Stimulated activated naive CD4-positive, alpha-beta T cell (primary cell): ENCODE data around the gene CHP2.
"Not testable (repeated sequence)": the region's sequence is repeated elsewhere in the genome, so short reads cannot be mapped to it uniquely, and the experiment has no call there.

Experiments
- DNase-seq, 6 experiments: peaks; one replicate each; lab custom pipeline; 2025; lab: John Stamatoyannopoulos, UW

CHP2 gene

DNA sequence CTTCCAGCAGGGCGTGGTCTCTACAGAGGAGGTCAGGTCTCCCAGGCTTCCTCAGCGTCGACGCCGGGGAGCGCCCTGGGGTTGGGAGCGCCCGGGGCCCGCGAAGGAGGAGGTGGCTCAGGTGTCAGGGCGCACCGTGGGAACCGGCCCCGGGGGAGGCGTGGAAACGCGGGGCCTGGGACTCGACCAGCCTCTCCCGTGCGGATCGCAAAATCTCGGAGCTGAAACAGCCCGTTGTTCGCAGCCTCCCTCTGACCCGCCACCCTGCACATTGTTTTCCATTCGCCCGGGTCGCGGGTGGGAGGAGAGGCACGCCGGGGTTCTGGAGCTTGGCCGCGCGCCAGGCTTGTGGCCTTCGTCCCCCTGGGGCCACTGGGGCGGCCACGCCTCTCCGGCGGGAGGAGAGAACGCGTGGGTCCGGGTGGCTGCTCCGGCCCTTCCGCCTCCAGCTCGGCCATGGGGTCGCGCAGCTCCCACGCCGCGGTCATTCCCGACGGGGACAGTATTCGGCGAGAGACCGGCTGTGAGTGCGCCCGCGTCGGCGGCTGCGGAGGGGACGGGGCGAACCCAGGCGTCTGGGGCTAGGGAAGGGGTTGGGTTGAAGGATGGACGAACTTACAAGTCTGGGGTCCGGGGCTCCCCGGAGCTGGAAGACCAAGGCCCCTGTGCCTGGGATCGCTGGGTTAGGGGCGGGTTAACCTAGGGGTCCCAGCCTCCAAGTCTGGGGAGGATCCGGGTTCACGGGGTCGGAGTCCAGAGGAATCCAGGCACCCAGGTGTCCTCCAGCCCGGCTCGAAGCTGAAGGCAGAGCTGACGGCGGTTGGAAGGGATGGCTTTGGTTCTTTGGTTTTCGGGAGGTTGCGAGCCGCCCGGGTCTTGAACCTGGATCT lies at the start of gene CHP2:
Gene CHP2, plus strand, starts transcription at position 433 of the 890 bp plus-strand sequence. Its CDS starts 24 bp downstream, at position 457.
- no peak for DNase-seq

DNA sequence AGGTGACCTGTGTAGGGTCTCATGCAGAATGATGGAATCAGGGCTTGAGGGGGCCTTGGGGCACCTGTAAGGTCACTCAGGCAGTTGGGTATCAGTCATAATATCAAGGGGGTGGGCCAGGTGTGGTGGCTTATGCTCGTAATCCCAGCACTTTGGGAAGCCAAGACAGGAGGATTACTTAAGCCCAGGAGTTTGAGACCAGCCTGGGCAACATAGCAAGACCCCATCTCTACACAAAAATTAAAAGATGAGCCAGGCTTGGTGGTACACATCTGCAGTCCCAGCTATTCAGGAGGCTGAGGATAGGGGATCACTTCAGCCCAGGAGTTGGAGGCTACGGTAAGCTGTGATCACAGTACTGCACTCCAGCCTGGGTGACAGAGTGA lies 49.3 kb upstream of the CHP2 start:
- no peak for DNase-seq

DNA sequence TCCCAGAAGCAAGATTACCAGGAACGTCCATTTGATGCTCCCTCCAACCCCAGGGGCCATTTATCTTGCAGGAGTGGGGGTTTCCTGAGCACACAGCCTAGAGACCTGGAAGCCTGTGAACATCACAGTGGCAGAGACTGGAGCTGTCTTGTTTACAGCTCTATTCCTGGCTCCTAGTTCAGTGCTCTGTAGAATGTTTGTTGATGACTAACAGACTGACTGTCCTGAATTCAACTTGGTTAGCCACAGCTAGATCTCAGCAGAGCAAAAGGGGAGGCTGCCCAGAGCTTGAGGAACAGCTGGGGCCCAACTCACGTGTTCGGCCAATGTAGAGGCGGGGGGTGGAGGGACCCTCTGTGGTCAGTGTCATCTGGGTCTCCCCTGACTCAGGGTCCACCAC lies 48.4 kb upstream of the CHP2 start:
- no peak for DNase-seq

DNA sequence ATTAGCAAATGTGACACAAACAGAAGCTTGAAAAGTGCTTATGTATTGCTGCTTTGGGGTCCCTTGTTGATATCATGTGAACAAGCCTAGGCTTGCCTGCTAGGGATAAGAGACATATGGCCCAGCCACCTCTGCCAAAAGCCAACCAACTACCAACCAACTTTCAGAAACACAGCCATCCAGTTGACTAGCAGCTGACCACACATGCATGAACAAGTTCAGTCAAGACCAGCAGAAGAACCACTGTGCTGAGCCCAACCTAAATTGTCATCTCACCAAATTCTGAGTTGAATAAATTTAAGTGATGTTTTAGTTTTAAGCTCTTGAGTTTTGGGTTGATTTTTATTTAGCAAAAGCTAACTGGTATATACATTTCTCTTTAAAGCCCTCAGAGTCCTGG lies 45.3 kb upstream of the CHP2 start:
- DNase-seq: no peak

DNA sequence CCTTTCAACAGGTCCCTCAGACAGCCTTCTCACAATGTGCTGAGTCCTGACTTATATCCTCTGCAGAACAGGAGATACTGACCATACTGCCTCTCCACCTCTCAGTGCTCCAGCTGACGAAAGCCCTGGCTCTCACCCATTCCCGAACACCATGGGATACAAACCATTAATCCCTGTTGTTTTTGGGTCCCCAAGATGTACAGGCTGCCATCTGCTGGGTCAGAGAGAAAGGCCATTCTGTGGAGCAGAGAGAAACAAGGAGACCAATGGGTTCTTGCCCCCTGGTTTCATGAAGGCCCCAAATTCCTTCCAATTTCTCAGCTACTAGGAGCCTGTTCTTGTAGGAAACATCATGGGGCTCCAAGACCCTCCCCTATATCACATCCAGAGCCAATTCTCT lies 44.8 kb upstream of the CHP2 start:
- DNase-seq: no peak

DNA sequence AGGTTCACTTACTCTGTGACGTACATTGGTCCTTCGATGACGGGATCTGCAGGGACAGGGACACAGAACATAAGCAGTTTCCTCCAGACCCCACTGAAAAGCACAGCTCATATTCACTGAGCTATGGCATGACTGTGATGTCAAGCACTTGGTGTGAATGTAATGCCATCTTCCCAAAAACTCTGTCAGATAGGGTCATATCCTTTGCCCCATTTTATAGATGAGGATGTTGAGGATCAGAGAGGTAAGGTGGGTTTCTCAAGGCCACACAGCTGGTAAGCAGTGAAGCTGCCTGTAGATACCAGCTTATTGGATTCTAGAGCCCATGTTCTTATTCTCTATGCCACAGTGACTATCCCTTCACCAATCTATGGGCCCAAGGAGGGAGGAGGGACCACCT lies 44.3 kb upstream of the CHP2 start:
- DNase-seq: no peak

DNA sequence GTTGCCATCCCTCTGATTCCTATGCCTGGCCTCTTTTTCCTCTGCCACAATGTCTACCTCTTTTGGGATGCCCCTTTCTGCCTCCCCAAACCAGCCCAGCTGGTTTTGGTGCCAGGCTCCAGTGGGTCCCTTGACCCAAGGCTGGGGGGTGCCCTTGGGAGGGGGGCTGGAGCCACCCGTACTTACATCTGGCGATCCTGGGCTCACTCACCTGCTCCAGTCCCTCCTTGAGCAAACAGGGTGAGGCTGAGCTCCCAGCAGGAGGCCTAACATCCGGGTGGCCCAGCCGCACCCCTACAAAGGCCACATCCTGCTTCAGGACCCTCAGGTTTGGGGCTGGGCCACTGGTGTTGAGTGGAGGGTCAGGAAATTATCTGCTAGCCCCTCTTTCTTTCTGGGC lies 43.0 kb upstream of the CHP2 start:
- DNase-seq: no peak

DNA sequence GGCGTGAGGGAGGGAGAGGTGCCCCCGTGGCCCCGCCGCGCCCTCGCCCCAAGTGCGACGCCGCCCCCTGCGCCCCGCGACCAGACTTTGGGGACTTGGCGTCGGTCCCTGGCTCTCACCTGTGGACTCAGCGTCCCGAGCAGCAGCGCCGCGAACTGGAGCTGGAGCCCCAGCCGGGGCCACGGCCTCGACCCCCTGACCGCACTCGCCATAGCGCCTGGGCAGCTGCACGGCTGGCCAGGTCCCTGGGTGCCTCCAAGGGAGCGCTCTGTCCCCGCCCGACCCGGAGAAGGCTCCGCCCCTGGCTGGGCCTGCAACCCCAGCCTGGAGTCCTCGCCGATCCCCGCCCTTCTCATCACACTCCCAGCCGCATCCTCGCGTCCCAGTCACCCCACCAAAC lies 41.9 kb upstream of the CHP2 start, which contains the start of gene ERN2:
Gene ERN2, minus strand, starts transcription at position 247 of the 400 bp plus-strand sequence. Its CDS starts 35 bp downstream, at position 212.
- DNase-seq: no peak

DNA sequence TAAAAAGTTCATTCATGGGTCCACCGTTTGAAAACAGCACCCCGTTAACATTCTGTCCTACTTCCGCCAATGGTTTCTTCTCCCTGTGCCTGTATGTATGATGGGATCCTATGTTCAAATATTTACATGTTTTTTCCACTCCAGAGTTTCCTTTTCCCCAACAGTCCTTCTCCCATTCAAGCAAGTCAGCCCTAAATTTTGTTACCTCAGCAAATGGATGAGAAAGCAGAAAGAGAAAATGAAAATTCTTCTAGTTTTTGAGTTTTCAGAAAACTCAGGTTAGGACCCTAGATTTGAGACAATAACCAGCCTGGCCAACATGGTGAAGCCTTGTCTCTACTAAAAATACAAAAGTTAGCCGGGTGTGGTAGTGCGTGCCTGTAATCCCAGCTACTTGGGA lies 38.3 kb upstream of the CHP2 start:
- no peak for DNase-seq

DNA sequence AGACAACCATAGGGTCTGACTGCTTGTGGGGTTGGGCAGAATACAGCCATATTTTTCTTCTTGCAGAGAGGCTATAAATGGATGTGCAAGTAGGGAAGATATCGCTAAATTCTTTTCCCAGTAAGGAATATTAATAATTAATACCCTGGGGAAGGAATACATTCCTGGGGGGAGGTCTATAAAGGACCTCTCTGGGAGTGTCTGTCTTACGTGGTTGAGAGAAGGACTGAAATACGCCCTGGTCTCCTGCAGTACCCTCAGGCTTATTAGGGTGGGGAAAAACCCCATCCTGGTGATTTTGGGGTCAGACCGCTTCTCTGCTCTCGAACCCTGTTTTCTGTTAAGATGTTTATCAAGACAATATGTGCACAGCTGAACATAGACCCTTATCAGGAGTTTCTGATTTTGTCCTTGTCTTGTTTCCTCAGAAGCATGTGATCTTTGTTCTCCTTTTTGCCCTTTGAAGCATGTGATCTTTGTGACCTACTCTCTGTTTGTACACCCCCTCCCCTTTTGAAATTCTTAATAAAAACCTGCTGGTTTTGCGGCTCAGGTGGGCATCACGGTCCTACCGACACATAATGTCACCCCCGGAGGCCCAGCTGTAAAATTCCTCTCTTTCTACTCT lies 32.1 kb upstream of the CHP2 start:
- DNase-seq: not testable (repeated sequence)

DNA sequence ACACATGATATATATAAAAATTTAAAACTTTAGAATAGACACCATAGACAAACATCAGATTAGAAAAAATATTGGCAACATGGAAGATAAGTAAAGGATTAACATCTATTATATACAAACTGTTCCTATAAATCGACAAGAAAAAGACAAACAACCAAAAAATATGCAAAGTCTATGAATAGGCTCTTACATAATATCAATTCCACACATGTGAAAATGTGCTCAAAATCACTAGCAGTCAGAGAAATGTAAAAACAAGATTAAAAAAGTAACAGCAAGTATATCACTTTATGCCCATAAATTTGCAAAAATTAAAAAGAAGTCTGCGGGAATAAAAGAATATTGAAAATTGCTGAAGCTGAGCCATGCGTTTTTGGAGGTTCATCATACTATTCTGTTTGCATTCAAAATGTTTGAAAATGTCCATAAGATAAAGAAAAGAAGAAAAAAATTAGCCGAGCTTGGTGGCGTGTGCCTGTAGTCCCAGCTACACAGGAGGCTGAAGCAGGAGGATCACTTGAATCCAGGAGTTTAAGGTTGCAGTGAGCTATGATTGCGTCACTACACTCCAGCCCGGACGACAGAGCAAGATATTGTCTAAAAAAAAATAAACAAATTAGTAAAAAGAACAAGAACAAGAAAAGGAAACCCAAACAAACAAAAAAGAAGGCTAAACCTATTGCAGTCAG lies 30.6 kb upstream of the CHP2 start:
- DNase-seq: no peak

DNA sequence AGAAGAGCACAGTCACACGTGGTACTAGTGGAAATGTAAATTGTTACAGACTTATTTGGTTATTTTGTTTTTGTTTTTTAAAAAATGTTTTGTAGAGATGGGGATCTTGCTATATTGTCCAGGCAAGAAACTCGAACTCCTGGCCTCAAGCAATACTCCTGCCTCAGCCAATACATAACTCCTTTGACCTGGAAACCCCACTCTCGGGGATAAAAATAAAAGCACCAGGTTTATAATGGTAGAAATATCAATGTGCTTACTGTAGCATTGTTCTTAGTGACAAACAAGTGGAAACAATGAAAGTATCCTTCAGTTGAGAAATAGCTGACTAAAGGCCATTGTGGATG lies 30.1 kb upstream of the CHP2 start:
- no peak for DNase-seq

DNA sequence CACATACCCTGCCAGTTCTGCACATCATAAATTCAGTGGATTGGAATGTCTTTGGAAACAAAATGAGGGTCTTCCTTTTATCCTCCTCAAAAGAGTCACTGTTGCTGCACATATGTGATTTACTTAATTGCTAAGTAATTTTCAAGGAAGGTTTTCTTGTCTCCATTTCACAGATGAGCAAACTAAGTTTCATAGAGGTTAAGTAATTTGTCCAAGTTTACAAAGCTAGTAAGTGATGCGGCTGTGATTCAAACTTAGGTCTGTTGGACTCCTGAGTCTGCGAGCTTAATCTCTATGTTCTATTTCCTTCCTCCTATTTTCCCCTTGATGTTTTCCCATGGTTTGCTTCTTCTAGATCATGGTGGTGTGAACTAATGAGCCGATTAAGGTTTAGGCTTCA lies 28.1 kb upstream of the CHP2 start:
- DNase-seq: no peak

DNA sequence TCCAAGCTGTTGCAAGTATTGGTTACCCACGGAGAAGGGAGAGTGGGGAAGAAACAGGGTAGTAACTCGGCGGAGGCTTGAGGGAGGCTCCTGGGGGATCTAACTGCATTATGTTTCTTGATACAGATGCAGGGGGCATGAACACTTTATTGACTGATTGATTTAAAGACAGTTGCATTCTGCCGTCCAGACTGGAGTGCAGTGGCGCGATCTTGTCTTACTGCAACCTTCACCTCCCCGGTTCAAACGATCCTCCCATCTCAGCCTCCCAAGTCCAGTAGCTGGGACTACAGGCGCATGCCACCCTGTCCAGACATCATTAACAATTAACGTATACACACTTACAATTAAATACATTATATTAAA lies 26.7 kb upstream of the CHP2 start:
- peak in 1 of 6 experiments; percentile 1 for DNase-seq

DNA sequence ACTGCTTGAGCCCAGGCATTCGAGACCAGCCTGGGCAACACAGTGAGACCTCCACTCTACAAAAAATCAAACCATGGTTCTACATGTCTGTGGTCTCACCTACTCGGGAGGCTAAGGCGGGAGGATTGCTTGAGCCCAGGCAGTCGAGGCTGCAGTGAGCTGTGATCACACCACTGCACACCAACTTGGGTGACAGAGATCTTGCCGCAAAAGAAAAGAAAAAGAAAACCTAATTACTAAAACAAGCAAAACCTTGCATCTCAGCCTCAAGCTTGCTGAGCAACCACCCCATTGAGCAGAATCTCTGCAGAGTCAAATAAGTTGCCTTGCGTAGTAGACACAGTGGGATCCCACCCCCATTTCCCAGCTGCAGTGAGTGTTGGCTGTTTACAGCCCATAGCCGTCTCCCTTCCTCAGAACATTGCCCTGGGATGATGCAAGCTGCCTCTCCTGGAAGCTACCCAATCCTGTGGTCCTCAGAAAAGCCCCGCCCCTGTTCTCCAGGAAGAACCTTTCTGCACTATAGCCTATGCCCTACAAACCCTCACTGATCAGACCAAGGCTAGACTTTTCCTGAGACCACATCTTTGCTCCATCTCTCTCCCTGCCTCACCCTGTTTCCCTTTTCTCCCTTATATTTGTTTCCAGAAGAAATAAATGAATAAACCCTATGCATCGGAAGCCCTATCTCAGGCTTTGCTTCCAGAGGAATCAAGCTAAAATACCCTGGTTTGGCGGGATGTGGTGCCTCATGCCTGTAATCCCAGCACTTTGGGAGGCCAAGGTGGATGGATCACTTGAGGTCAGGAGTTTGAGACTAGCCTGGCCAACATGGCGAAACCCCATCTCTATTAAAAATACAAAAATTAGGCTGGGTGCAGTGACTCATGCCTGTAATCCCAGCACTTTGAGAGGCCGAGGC lies 25.1 kb upstream of the CHP2 start:
- DNase-seq: no peak

DNA sequence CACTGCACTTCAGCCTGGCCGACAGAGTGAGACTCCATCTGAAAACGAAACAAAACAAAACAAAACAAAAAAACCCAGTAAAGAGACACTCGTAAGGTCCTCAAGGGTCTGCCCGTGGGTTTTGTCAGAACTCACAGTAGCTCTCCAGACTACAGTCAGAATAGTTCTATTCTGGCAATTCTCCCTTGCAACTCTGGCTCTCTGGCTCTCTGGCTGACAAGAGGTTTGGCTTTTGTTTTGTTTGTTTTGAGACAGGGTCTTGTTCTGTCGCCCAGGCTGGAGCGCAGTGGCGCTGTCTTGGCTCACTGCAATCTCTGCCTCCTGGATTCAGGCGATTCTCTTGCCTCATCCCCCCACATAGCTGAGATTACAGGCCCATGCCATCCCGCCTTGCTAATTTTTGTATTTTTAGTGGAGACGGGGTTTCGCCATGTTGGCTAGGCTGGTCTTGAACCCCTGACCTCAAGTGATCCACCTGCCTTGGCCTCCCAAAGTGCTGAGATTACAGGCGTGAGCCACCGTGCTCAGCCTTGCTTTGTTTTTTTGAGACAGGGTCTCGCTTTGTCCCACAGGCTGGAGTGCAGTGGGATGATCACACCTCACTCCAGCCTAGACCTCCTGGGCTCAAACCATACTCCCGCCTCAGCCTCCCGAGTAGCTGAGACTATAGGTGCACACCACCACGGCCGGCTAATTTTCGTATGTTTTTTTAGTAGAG lies 20.5 kb upstream of the CHP2 start:
- no peak for DNase-seq

DNA sequence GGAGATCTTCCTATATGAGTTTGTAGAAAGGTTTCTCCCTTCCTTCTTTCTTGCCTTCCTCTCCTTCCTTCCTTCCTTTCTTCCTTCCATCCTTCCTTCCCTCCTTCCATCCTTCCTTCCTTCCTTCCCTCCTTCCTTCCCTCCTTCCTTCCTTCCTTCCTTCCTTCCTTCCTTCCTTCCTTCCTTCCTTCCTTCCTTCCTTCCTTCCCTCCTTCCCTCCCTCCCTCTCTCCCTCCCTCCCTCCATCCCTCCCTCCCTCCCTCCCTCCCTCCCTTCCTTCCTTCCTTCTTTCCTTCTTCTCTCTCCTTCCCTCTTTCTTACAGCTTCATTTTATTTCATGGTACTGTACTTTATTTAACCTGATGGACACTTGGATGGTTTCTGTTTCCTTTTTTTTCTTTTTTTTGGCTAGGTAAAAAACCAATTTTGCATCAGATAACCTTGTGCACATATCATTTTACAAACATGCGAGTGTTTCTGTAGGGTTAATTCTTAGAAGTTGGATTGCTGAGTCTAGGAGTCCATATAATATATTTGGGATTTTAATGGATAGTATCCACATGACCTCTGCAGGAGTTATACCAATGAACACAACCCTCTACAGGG lies 17.3 kb upstream of the CHP2 start:
- DNase-seq: not testable (repeated sequence)

DNA sequence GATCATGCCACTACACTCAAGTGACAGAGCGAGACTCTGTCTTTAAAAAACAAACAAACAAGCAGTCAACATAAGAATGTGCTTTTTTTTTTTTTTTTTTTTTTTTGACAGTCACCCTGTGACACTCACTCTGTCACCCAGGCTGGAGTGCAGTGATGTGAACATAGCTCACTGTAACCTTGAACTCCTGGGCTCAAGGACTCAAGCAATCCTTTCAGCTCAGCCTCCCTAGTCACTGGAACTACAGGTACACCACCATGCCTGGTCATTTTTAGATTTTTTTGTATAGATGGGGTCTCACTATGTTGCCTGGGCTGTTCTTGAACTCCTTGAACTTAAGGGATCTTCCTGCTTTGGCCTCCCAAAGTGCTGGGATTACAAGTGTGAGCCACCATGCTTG lies 15.3 kb upstream of the CHP2 start:
- no peak for DNase-seq

DNA sequence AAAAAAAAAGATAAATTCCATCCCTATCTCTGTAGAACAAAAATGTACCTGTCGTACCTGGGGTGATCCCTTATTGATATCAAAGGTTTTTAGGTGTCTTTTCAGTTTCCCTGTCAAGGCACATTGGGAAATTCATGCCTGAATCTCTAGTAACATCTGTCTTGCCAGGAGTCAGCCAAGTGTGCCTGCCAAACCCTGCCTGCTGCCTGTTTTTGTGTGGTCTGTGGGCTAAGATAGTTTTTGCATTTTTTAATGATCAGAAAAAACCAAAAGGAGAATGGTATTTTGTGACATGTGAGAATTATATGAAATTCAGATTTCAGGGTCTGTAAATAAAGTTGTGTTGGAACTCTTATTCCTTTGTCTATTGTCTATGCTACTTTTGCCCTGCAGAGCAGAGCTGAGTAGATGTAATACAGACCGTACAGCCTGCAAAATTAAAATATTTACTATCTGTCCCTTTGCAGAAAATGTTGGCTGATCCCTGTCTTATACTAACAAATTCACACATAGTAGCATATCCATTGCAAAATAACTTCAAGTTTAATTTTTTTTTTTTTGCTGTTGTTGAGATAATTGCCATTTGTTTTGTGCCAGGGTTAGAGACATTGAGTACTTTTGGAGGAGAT lies 13.0 kb upstream of the CHP2 start:
- DNase-seq: no peak

DNA sequence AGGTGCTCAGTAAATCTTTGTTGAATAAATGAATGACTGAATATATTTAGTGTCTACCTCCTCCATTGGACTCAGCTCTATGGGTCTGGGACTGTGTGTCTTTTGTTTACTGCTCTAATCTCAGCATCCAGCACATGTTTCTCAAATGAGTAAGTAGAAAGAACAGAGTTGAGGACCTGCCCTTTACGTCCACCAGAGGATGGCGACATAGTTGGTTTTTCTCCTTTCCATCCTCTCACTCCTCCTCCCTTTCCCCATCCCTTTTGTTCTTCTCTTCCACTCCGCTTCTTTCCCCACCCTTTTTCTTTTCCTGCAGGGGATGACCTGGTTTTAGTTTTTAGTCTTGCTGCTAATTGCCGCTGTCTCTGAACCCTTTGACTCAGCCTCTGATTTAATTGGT lies 12.1 kb upstream of the CHP2 start:
- no peak for DNase-seq
